ENCODE measurements around the gene PRIMA1.

GRCh38 chr14:93706360-93706955 lies 81.8 kb downstream of the PRIMA1 start:
- TF ChIP-seq CTCF (IDR thresholded peaks at IDR 0.05) (no peak), POLR2A (IDR thresholded peaks at IDR 0.05) (no peak)

All from esophagus squamous epithelium (tissue), 4 donors.